Measurements from ENCODE around the gene ST8SIA6.

ST8SIA6 gene

DNA sequence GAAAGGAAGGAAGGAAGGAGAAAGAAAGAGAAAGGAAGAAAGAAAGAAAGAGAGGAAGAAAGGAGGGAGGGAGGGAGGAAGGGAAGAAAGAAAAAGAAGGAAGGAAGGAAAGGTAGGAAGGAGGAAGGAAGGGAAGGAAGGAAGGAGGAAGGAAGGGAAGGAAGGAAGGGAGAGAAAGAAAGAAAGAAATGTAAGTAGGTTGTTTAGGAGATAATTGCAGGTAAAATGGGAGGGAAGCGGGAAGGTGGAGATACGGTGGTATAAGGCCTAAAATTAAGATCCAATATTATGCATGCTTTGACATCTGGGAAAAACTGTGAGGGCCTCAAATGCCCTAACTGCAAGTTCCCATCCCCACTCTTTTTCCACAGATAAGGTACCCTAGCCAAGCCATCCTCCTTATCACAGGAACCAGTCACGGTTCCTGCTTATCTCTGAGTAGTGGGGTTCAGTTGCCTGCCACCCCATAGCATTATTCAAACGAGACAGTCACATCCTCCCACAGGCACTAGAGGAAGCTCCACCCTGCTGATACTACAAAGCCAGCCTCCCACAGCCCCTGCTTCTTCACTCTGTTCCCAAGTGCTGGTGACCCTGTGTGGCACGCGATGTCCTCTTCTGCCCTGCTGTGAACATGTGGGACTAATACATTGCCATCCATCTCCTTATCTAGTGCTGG lies 28.7 kb downstream of the ST8SIA6 start:
- no peak overlapping the region for H3K9ac ChIP-seq (ENCODE audit: low read length)
- TF ChIP-seq EZH2phosphoT487 (IDR thresholded peaks at IDR 0.05; ENCODE audit: low read length) (no peak), EZH2 (optimal IDR thresholded peaks at IDR 0.05; ENCODE audit: low read depth, low read length) (no peak)
- TF ChIP-seq, protein P1, sequence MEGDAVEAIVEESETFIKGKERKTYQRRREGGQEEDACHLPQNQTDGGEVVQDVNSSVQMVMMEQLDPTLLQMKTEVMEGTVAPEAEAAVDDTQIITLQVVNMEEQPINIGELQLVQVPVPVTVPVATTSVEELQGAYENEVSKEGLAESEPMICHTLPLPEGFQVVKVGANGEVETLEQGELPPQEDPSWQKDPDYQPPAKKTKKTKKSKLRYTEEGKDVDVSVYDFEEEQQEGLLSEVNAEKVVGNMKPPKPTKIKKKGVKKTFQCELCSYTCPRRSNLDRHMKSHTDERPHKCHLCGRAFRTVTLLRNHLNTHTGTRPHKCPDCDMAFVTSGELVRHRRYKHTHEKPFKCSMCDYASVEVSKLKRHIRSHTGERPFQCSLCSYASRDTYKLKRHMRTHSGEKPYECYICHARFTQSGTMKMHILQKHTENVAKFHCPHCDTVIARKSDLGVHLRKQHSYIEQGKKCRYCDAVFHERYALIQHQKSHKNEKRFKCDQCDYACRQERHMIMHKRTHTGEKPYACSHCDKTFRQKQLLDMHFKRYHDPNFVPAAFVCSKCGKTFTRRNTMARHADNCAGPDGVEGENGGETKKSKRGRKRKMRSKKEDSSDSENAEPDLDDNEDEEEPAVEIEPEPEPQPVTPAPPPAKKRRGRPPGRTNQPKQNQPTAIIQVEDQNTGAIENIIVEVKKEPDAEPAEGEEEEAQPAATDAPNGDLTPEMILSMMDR (IDR thresholded peaks at IDR 0.05; ENCODE audit: low read length), result no peak
- H3K4me3 ChIP-seq (ENCODE audit: low read length), result no peak overlapping the region
- H4K20me1 ChIP-seq (ENCODE audit: insufficient read depth, low read length), result no peaks in the 10 kb centered on the region
- no peaks in the 10 kb centered on the region for H3K9me2 ChIP-seq (replicated peaks; ENCODE audit: insufficient read depth, low read length)
- H3K27ac ChIP-seq (ENCODE audit: low read length), result no peak overlapping the region
- no peaks in the 10 kb centered on the region for H3K4me1 ChIP-seq (ENCODE audit: low read length)
- no peaks in the 10 kb centered on the region for H3K27me3 ChIP-seq (replicated peaks; ENCODE audit: insufficient read depth, low read length)
- no peaks in the 10 kb centered on the region for H3K9me3 ChIP-seq (replicated peaks; ENCODE audit: insufficient read depth, low read length)
- H2AFZ ChIP-seq (ENCODE audit: low read length), result no peak overlapping the region
- no peak overlapping the region for H3K4me2 ChIP-seq (ENCODE audit: low read depth, low read length)
- H3K79me2 ChIP-seq (ENCODE audit: low read length), result no peaks in the 10 kb centered on the region
- H3K36me3 ChIP-seq (replicated peaks; ENCODE audit: insufficient read depth, low read length), result no peaks in the 10 kb centered on the region
- no peak for DNase-seq
- H3F3A ChIP-seq (ENCODE audit: insufficient read depth, low read length), result no peaks in the 10 kb centered on the region

DNA sequence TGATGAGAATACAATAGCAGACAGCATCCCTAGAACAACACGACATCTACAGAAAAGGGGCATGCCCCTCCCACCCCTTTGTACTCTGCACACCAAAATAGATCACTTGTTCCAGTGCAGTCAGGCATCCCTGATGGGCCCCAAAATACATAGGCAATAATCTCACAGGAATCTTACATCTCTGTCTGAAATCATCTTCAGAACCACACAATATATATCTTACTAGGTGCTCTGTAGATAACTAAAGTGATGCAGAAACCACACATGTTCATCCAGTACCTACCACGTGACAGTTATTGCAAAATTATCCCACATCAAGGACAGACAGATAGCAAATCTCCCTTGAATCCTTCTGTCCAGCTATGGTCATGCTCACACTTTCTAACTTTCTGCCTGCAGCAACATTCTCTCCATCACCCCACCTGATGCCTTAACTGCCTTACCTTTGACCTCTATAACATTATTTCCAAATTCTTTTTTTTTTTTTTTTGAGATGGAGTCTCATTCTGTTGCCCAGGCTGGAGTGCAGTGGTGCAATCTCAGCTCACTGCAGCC lies 30.7 kb downstream of the ST8SIA6 start:
- DNase-seq, result no peak
- Histone ChIP-seq H3K9ac (ENCODE audit: low read length) (no peak overlapping the region), H3K4me2 (ENCODE audit: low read depth, low read length) (no peak overlapping the region), H3K36me3 (replicated peaks; ENCODE audit: insufficient read depth, low read length) (no peaks in the 10 kb centered on the region), H4K20me1 (ENCODE audit: insufficient read depth, low read length) (no peaks in the 10 kb centered on the region), H3K9me3 (replicated peaks; ENCODE audit: insufficient read depth, low read length) (no peaks in the 10 kb centered on the region), H3K4me1 (ENCODE audit: low read length) (no peaks in the 10 kb centered on the region), H3K27ac (ENCODE audit: low read length) (no peak overlapping the region), H3K9me2 (replicated peaks; ENCODE audit: insufficient read depth, low read length) (no peaks in the 10 kb centered on the region), H2AFZ (ENCODE audit: low read length) (no peak overlapping the region), H3K27me3 (replicated peaks; ENCODE audit: insufficient read depth, low read length) (no peaks in the 10 kb centered on the region), H3K79me2 (ENCODE audit: low read length) (no peaks in the 10 kb centered on the region), H3K4me3 (ENCODE audit: low read length) (no peak overlapping the region), H3F3A (ENCODE audit: insufficient read depth, low read length) (no peaks in the 10 kb centered on the region)
- TF ChIP-seq EZH2 (optimal IDR thresholded peaks at IDR 0.05; ENCODE audit: low read depth, low read length) (no peak), EZH2phosphoT487 (IDR thresholded peaks at IDR 0.05; ENCODE audit: low read length) (no peak)
- TF ChIP-seq, protein P1 (IDR thresholded peaks at IDR 0.05; ENCODE audit: low read length), result no peak

DNA sequence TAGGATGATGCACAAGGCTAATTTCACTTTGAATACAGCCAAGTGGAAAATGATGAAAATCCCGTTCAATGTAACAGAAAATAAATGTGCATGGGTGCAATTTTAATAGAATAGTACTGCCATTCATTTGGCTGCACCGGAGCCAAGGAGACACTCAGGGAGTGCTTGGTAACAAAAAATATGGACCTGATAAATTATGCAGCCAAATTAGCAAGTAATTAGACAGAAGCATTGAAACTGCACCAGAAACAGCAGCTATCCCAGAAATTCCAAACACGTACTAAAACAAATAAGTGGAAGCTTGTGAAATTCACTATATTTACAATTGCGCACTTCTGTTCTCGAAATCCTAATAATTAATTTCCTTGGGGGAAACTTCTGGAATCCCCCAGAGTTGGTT lies 31.5 kb downstream of the ST8SIA6 start:
- H4K20me1 ChIP-seq (ENCODE audit: insufficient read depth, low read length), result no peaks in the 10 kb centered on the region
- TF ChIP-seq EZH2 (optimal IDR thresholded peaks at IDR 0.05; ENCODE audit: low read depth, low read length) (no peak), EZH2phosphoT487 (IDR thresholded peaks at IDR 0.05; ENCODE audit: low read length) (no peak)
- TF ChIP-seq, protein P1 (IDR thresholded peaks at IDR 0.05; ENCODE audit: low read length), result no peak
- no peak overlapping the region for H2AFZ ChIP-seq (ENCODE audit: low read length)
- no peak for DNase-seq
- no peaks in the 10 kb centered on the region for H3K9me2 ChIP-seq (replicated peaks; ENCODE audit: insufficient read depth, low read length)
- no peak overlapping the region for H3K4me3 ChIP-seq (ENCODE audit: low read length)
- H3K4me2 ChIP-seq (ENCODE audit: low read depth, low read length), result no peak overlapping the region
- no peaks in the 10 kb centered on the region for H3F3A ChIP-seq (ENCODE audit: insufficient read depth, low read length)
- H3K36me3 ChIP-seq (replicated peaks; ENCODE audit: insufficient read depth, low read length), result no peaks in the 10 kb centered on the region
- no peaks in the 10 kb centered on the region for H3K27me3 ChIP-seq (replicated peaks; ENCODE audit: insufficient read depth, low read length)
- H3K27ac ChIP-seq (ENCODE audit: low read length), result no peak overlapping the region
- no peak overlapping the region for H3K9ac ChIP-seq (ENCODE audit: low read length)
- no peaks in the 10 kb centered on the region for H3K4me1 ChIP-seq (ENCODE audit: low read length)
- no peaks in the 10 kb centered on the region for H3K79me2 ChIP-seq (ENCODE audit: low read length)
- H3K9me3 ChIP-seq (replicated peaks; ENCODE audit: insufficient read depth, low read length), result no peaks in the 10 kb centered on the region

Data from MM.1S (cell line).